Aorta (tissue), 5 donors: ENCODE measurements around the gene SEH1L. TPM values are rescaled to one million over a fixed set of nuclear protein-coding genes. Genes with fewer than 3 reads are reported as not detected.
"Not testable (repeated sequence)": the region's sequence is repeated elsewhere in the genome, so short reads cannot be mapped to it uniquely, and the experiment has no call there.

Experiments used
- ATAC-seq: fragments of 200-7000 bp; cut with Tn5 transposase; one replicate; pipeline ENCODE4 v1.9.1; 2022; ENCODE audit warnings: moderate library complexity; ENCODE audit not compliant: low FRiP score
- DNase-seq, 2 donors: peaks; one replicate each; pipeline ENCODE4 v3.0.0-alpha.2; 2020
- H3K27ac ChIP-seq, 2 donors: one replicate each; pipeline ENCODE4 v1.5.1; 2013; ENCODE audit warnings: low read length in 2 of 2, mild to moderate bottlenecking in 2 of 2, moderate library complexity in 2 of 2, control low read depth in 1 of 2, inconsistent platforms in 1 of 2, low read depth in 1 of 2
- H3K27me3 ChIP-seq, 2 donors: one replicate each; pipeline ENCODE4 v1.6.1; 2013; ENCODE audit warnings: control low read depth in 1 of 2, low read length in 1 of 2, mild to moderate bottlenecking in 1 of 2, moderate library complexity in 1 of 2; ENCODE audit not compliant: insufficient read depth in 2 of 2, control insufficient read depth in 1 of 2
- H3K36me3 ChIP-seq, 2 donors: one replicate each; pipeline ENCODE4 v1.6.1; 2013; ENCODE audit warnings: control low read depth in 1 of 2, low read length in 1 of 2, mild to moderate bottlenecking in 1 of 2; ENCODE audit not compliant: insufficient read depth in 2 of 2, control insufficient read depth in 1 of 2
- H3K4me1 ChIP-seq, 2 donors: one replicate each; pipeline ENCODE4 v1.6.1; 2013; ENCODE audit warnings: low read length in 2 of 2, control low read depth in 1 of 2, mild to moderate bottlenecking in 1 of 2, moderate library complexity in 1 of 2; ENCODE audit not compliant: insufficient read depth in 2 of 2, control insufficient read depth in 1 of 2
- H3K4me3 ChIP-seq, 2 donors: one replicate each; pipeline ENCODE4 v1.5.1; 2013; ENCODE audit warnings: low read length in 2 of 2, control low read depth in 1 of 2, mild to moderate bottlenecking in 1 of 2
- H3K9me3 ChIP-seq: one replicate; pipeline ENCODE4 v1.6.1; 2013; ENCODE audit warnings: mild to moderate bottlenecking, low read length; ENCODE audit not compliant: control insufficient read depth
- WGBS, 2 donors: extraction: QIAGEN DNeasy Blood & Tissue Kit; methylation state at CpG; one replicate each; pipeline ENCODE4 v1.1.7; 2013; 5-methylcytosine and 5-hydroxymethylcytosine counted together
- intact Hi-C, 2 donors: fragments of 100-400 bp; cut with DNase I; formaldehyde crosslinking; loops; one replicate each; pipeline versions ENCODE4 v1.14.2 to v1.15.0; 2022
- long read RNA-seq, 2 donors: library from polyadenylated mRNA; unstranded; transcript quantifications; one replicate each; pipeline ENCODE4 v2.0.0, GENCODE V29; 2020 to 2021
- polyA plus RNA-seq, 2 donors: library from polyadenylated mRNA; stranded (reverse); fragments of 200-250 nt; gene quantifications; one replicate each; pipeline ENCODE4 v1.2.3, GENCODE V29; 2013
- total RNA-seq, 2 donors: library from RNA; stranded (reverse); fragmentation: NEBNext Ultra II Directional; extraction: Animal tissue kit (Norgen Biotek cat#: 25700); gene quantifications; one replicate each; pipeline ENCODE4 v1.2.1, GENCODE V29; 2021
- donor health status: healthy with polysubstance abuse.
- donor health status: Bipolar disorder and iron deficiency.
- donor health status: DM: no; HTN: no; CAD: no.
- donor health status: DM: no; HTN: no; CAD: no.
- donor health status: DM: yes; HTN: yes; CAD: no.

The SEH1L gene
- total RNA-seq (10 to 100 TPM; 33.0 to 45.9 TPM), polyA plus RNA-seq (10 to 100 TPM; 10.8 to 16.4 TPM)
- long read RNA-seq, donor 1, full-length matches to known transcripts: 20 of 29 reads
- long read RNA-seq, donor 1, partial matches to known transcripts: 2 of 29 reads
- long read RNA-seq, donor 1, other reads (novel, unspliced or antisense): 7 of 29 reads
- long read RNA-seq, donor 2, transcript SEH1L-201 (9 exons, 3,494 nt): major isoform, 16 of 23 reads
- long read RNA-seq, donor 2, partial matches to known transcripts: 1 of 23 reads
- long read RNA-seq, donor 2, other reads (novel, unspliced or antisense): 5 of 23 reads

GRCh38 chr18:12947285-12948049 lies at the start of gene SEH1L:
Gene SEH1L, plus strand, starts transcription at chr18:12948011. Its CDS starts 111 bp downstream, at chr18:12948122.
- Histone ChIP-seq H3K9me3 (no peaks in the 10 kb centered on the region), H3K27ac (peak within 1 kb of the TSS; percentile 85 to 91), H3K4me1 (peaks cover 0 to 2% of the 10 kb centered on the region in 2 donors), H3K27me3 (no peaks in the 10 kb centered on the region), H3K4me3 (peak within 1 kb of the TSS; percentile 10 to 47), H3K36me3 (no peaks in the 10 kb centered on the region)
- ATAC-seq (peak; percentile 99), DNase-seq (peak; percentile 100)
- intact Hi-C loops: loop anchor here (10.0 kb wide), 3 partner anchors 47 to 673 kb away; partner anchors contain the start of genes AFG3L2 (in 1 of the 2) and CEP192 (in 1 of the 2)
- WGBS, 2 donors: 0 to 1% methylated on average over 46 to 58 of the region's 58 CpGs

GRCh38 chr18:12901208-12901607 lies 46.6 kb upstream of the SEH1L start:
- H3K4me1 ChIP-seq, DNase-seq, ATAC-seq, H3K4me3 ChIP-seq, intact Hi-C loops, H3K9me3 ChIP-seq, H3K36me3 ChIP-seq, H3K27ac ChIP-seq, H3K27me3 ChIP-seq: not testable (repeated sequence)
- WGBS, 2 donors: 96 to 97% methylated on average over 12 of the region's 12 CpGs

- H3K36me3 ChIP-seq: no peaks in the 10 kb centered on the region
- H3K27me3 ChIP-seq: no peaks in the 10 kb centered on the region
- no peaks in the 10 kb centered on the region for H3K9me3 ChIP-seq
- peaks cover 0 to 2% of the 10 kb centered on the region in 2 donors for H3K4me1 ChIP-seq
- 72 to 76% methylated on average over 8 of the region's 8 CpGs for WGBS, 2 donors
- ATAC-seq (no peak), DNase-seq (peak in 1 of 2 donors; percentile 62)
- no peak overlapping the region for H3K4me3 ChIP-seq
- intact Hi-C loops: no loop called here
- no peak overlapping the region for H3K27ac ChIP-seq
These were observed 43.7 kb upstream of the SEH1L start for GRCh38 chr18:12904012-12904516.

- ATAC-seq: no peak
- WGBS, 2 donors: 97% methylated on average over 4 of the region's 4 CpGs
- intact Hi-C loops: no loop called here
- no peaks in the 10 kb centered on the region for H3K36me3 ChIP-seq
- H3K27ac ChIP-seq: no peak overlapping the region
- DNase-seq: no peak
- H3K4me3 ChIP-seq: no peak overlapping the region
- no peaks in the 10 kb centered on the region for H3K9me3 ChIP-seq
- no peaks in the 10 kb centered on the region for H3K27me3 ChIP-seq
- H3K4me1 ChIP-seq: peaks cover 0 to 2% of the 10 kb centered on the region in 2 donors
These were observed 41.7 kb upstream of the SEH1L start for GRCh38 chr18:12906119-12906518.

GRCh38 chr18:12906773-12907172 lies 41.0 kb upstream of the SEH1L start:
- ATAC-seq (peak; percentile 34), DNase-seq (no peak)
- H3K36me3 ChIP-seq: no peaks in the 10 kb centered on the region
- peaks cover 0 to 2% of the 10 kb centered on the region in 2 donors for H3K4me1 ChIP-seq
- intact Hi-C loops: no loop called here
- H3K9me3 ChIP-seq: no peaks in the 10 kb centered on the region
- no peak overlapping the region for H3K4me3 ChIP-seq
- no peaks in the 10 kb centered on the region for H3K27me3 ChIP-seq
- WGBS, 2 donors: 70 to 77% methylated on average over 10 of the region's 10 CpGs
- no peak overlapping the region for H3K27ac ChIP-seq

GRCh38 chr18:12907258-12907925 lies 40.4 kb upstream of the SEH1L start:
- ATAC-seq: no peak
- no peaks in the 10 kb centered on the region for H3K27me3 ChIP-seq
- H3K36me3 ChIP-seq: no peaks in the 10 kb centered on the region
- no peak for DNase-seq
- peaks cover 0 to 2% of the 10 kb centered on the region in 2 donors for H3K4me1 ChIP-seq
- H3K27ac ChIP-seq: no peak overlapping the region
- intact Hi-C loops: no loop called here
- no peaks in the 10 kb centered on the region for H3K9me3 ChIP-seq
- H3K4me3 ChIP-seq: no peak overlapping the region
- 10 to 12% methylated on average over 8 of the region's 8 CpGs for WGBS, 2 donors

GRCh38 chr18:12908706-12909105 lies 39.1 kb upstream of the SEH1L start:
- Histone ChIP-seq H3K36me3 (no peaks in the 10 kb centered on the region), H3K9me3 (peaks cover 1% of the 10 kb centered on the region), H3K27ac (no peak overlapping the region), H3K27me3 (no peaks in the 10 kb centered on the region), H3K4me1 (peaks cover 0 to 2% of the 10 kb centered on the region in 2 donors), H3K4me3 (no peak overlapping the region)
- intact Hi-C loops: no loop called here
- ATAC-seq (no peak), DNase-seq (no peak)
- 23 to 32% methylated on average over 4 of the region's 4 CpGs for WGBS, 2 donors

- intact Hi-C loops: no loop called here
- Histone ChIP-seq H3K36me3 (no peaks in the 10 kb centered on the region), H3K27me3 (no peaks in the 10 kb centered on the region), H3K4me3 (no peak overlapping the region), H3K27ac (no peak overlapping the region), H3K4me1 (peaks cover 0 to 2% of the 10 kb centered on the region in 2 donors), H3K9me3 (peaks cover 1% of the 10 kb centered on the region)
- ATAC-seq: peak; percentile 55
- WGBS, 2 donors: 36 to 41% methylated on average over 71 to 75 of the region's 75 CpGs
- DNase-seq: peak in 1 of 2 donors; percentile 78
These were observed 36.5 kb upstream of the SEH1L start for GRCh38 chr18:12911025-12911928.
